ENCODE data around the gene PSME1. TPM values are rescaled to one million over a fixed set of nuclear protein-coding genes. Genes with fewer than 3 reads are reported as not detected.

Gene PSME1
- total and polyA plus RNA-seq, 10 of the 15 experiments (the other 5 are each of a cell fraction or from before 2014, with no cell fraction given) = 250 to 1,378 (median 412) TPM

- TF ChIP-seq CUX1 (IDR thresholded peaks at IDR 0.05; ENCODE audit: insufficient replicate concordance, low read depth, low read length) (no peak), ZBED1 (IDR thresholded peaks at IDR 0.05; ENCODE audit: borderline replicate concordance) (no peak), GABPA (IDR thresholded peaks at IDR 0.05; ENCODE audit: low read depth) (peak; percentile 85), ETV6 (conservative IDR thresholded peaks at IDR 0.05 in 1 of 2, IDR thresholded peaks at IDR 0.05 in 1 of 2; ENCODE audit: borderline replicate concordance in 1 of 2, low read depth in 1 of 2) (peak in 1 of 2 experiments; percentile 36; a peak in 2 of 4 replicates), CEBPZ (IDR thresholded peaks at IDR 0.05; ENCODE audit: low read depth, low read length) (no peak), NFIC (IDR thresholded peaks at IDR 0.05; ENCODE audit: low read depth, low read length) (no peak), FOS (IDR thresholded peaks at IDR 0.05; ENCODE audit: borderline replicate concordance, extremely low read depth, insufficient read length) (no peak), POLR2AphosphoS5 (IDR thresholded peaks at IDR 0.05; ENCODE audit: low read length) (peak; percentile 92), ZNF274 (IDR thresholded peaks at IDR 0.05; ENCODE audit: insufficient read depth, insufficient read length) (no peak), TCF3 (IDR thresholded peaks at IDR 0.05; ENCODE audit: borderline replicate concordance, insufficient read depth, low read depth, low read length) (no peak), JUND (IDR thresholded peaks at IDR 0.05; ENCODE audit: low read depth, low read length) (no peak), IRF4 (IDR thresholded peaks at IDR 0.05; ENCODE audit: low read depth, low read length) (no peak), SREBF2 (IDR thresholded peaks at IDR 0.05; ENCODE audit: low read length) (no peak), TARDBP (IDR thresholded peaks at IDR 0.05; ENCODE audit: borderline replicate concordance) (no peak; the same call in 1 of the 2 replicates), REST (IDR thresholded peaks at IDR 0.05; ENCODE audit: low read depth, low read length) (no peak), CEBPB (IDR thresholded peaks at IDR 0.05; ENCODE audit: borderline replicate concordance in 1 of 2, low read depth in 2 of 2, low read length in 2 of 2) (no peak)
- TF ChIP-seq, protein P1, sequence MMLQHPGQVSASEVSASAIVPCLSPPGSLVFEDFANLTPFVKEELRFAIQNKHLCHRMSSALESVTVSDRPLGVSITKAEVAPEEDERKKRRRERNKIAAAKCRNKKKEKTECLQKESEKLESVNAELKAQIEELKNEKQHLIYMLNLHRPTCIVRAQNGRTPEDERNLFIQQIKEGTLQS (IDR thresholded peaks at IDR 0.05; ENCODE audit: borderline replicate concordance, extremely low read depth, low read depth, low read length) = no peak
Observed at GRCh38 chr14:24113801-24114531, 22.0 kb upstream of the PSME1 start (continued).
